HepG2 (cell line): ENCODE measurements around the gene ZFR.
A peak's percentile ranks its signal among the peaks of the same experiment; 100 is the strongest.

Experiments used
- CENPBD1 ChIP-seq: sonication (generic); formaldehyde crosslinking; IDR thresholded peaks from 2 replicates; pipeline ENCODE4 v1.8.0; 2022; ENCODE audit warnings: missing genetic modification reagents, low read depth, mild to moderate bottlenecking, borderline replicate concordance
- PHB2 ChIP-seq: fragments of 450-650 bp; IDR thresholded peaks from 2 replicates; pipeline ENCODE4 v1.6.1; 2018; ENCODE audit not compliant: partially characterized antibody
- U2AF2 ChIP-seq: fragments of 200-400 bp; formaldehyde crosslinking; IDR thresholded peaks from 2 replicates; pipeline ENCODE4 v1.6.1; 2017; ENCODE audit warnings: low read depth, mild to moderate bottlenecking, low read length
- ZNF124 ChIP-seq: sonication (generic); formaldehyde crosslinking; IDR thresholded peaks from 2 replicates; pipeline ENCODE4 v1.4.0; 2020; ENCODE audit warnings: missing genetic modification reagents
- ZNF660 ChIP-seq: sonication (generic); formaldehyde crosslinking; IDR thresholded peaks from 2 replicates; pipeline ENCODE4 v1.5.1; 2020; ENCODE audit warnings: mild to moderate bottlenecking, low read depth, missing genetic modification reagents, borderline replicate concordance
- ZNF720 ChIP-seq: sonication (generic); formaldehyde crosslinking; IDR thresholded peaks from 2 replicates; pipeline ENCODE4 v1.4.0; 2020; ENCODE audit warnings: missing genetic modification reagents
- TF ChIP-seq, protein P1 (sequence below): sonication (generic); formaldehyde crosslinking; IDR thresholded peaks from 2 replicates; pipeline ENCODE4 v1.5.0; 2020; ENCODE audit warnings: mild to moderate bottlenecking, missing genetic modification reagents, moderate library complexity

DNA sequence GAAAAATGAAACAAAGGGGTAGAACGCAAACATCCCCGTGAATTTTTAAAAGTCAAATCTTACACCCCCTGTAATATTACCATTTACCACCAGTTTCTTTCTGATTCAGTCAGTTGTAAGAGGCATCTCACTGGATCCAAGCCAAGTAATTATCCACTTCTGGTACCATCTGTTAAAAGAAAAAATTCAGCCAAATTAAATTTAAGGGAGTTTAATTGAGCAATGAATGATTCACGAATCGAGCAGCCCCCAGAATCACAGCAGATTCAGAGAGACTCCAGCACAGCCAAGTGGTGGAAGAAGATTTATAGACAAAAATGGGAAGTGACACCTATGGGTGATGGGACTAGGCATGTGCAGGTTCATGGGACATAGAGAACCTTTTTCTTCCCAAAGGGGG is 101.9 kb downstream of the ZFR start:
- no peak for TF ChIP-seq CENPBD1 (CRISPR knock-in tag)
- TF ChIP-seq ZNF124 = no peak
- TF ChIP-seq, protein P1, sequence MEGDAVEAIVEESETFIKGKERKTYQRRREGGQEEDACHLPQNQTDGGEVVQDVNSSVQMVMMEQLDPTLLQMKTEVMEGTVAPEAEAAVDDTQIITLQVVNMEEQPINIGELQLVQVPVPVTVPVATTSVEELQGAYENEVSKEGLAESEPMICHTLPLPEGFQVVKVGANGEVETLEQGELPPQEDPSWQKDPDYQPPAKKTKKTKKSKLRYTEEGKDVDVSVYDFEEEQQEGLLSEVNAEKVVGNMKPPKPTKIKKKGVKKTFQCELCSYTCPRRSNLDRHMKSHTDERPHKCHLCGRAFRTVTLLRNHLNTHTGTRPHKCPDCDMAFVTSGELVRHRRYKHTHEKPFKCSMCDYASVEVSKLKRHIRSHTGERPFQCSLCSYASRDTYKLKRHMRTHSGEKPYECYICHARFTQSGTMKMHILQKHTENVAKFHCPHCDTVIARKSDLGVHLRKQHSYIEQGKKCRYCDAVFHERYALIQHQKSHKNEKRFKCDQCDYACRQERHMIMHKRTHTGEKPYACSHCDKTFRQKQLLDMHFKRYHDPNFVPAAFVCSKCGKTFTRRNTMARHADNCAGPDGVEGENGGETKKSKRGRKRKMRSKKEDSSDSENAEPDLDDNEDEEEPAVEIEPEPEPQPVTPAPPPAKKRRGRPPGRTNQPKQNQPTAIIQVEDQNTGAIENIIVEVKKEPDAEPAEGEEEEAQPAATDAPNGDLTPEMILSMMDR (CRISPR knock-in tag) = 0 out of 2 replicates have a peak, but pooled peaks have one; percentile 35
- no peak for TF ChIP-seq ZNF660
- no peak for TF ChIP-seq U2AF2
- TF ChIP-seq ZNF720 (CRISPR knock-in tag) = no peak
- no peak for TF ChIP-seq PHB2
